SH-SY5Y (cell line): Measurements from ENCODE around the gene RSKR.

Source experiments
- GATA2 ChIP-seq: IDR thresholded peaks from 2 replicates; pipeline ENCODE4 v1.6.1; 2011; ENCODE audit warnings: mild to moderate bottlenecking, low read depth, low read length
- GATA3 ChIP-seq: IDR thresholded peaks from 2 replicates; pipeline ENCODE4 v1.6.1; 2011; ENCODE audit warnings: low read depth, mild to moderate bottlenecking, low read length, moderate library complexity

RSKR gene

DNA sequence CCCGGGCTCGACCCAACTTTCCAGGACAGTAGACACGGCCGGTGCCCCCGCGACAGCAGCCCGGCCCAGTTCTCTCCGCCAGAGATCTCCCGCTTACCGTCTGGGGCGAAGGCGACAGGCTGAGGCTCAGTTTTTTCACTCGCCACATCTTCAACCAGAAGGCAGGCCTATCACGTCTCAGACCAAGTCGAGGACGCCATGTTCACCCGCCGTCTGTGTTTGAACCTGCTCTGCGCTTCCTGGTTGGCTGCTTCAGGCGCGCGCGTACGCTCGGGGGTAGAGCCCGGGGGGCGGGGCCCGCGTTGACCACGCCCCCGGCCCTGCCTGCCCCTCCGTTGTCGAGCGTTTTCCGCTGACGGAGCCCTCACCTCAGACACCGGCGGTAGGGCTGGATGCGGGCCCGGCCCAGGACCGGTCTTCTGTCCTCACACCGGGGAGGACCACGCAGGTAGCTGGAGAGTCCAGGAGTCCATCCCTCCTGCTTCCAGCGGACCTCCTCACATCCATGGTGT, 15.1 kb downstream of the RSKR start, which contains the start of gene SPAG5:
Gene SPAG5, minus strand, starts transcription at position 227 of the 512 bp plus-strand sequence. Its CDS starts 79 bp downstream, at position 148.
- no peak for TF ChIP-seq GATA2
- TF ChIP-seq GATA3: no peak

DNA sequence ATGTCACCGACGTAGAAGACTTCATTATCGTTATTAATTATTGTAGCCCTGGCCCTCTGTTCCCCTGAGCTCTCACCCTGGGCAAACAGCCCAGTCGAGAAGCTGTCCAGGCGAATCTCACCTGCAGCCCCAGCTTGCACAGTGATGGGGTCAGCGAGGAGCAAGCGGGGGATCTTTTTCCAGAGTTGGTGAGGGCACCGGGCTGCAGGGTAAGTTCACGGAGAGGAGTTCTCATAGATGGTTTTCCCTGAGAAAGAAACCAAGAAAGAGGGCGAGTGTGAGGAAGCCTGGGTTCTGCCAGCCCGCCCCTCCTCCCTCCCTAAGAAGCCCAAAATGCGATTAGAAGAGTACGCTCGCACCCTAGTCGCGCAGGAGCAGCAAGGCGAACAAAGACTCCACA, 15.6 kb downstream of the RSKR start:
- no peak for TF ChIP-seq GATA3
- no peak for TF ChIP-seq GATA2

DNA sequence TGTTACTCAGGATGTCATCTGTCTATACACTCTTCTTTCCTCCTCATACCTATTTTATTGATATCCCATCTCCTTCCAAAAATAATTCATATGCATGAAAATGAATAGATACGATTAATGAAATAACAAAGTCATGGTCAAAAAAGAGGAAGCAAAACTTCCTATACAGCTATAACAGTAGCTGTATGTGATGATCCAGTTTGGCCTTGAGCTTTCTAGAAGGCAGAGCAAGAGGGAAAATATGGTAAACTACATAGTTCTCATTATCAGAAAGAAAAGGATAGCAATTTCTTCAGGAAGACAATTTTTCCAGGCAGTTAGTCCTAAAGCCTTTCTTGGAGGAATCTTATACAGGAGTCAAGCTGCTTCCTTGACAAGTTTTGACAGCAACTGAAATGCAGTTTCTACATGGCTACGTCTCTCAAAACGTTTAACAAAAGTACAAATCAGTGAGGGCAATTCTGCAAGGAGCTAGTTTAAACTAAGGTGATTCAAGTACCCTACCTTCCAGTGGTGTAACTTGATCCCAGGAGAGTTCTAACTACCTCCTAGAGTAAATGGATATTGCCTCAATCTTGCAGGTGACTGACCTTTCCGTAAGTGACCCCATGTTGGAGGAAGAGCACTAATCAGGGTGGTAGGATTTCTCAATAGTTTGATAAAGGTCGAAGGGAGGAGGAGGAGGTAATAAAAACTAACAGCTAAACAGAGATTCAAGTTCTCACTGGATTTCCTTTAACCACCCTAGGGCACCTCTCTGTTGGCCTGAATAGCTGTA, 16.2 kb downstream of the RSKR start:
- no peak for TF ChIP-seq GATA3
- TF ChIP-seq GATA2: no peak

DNA sequence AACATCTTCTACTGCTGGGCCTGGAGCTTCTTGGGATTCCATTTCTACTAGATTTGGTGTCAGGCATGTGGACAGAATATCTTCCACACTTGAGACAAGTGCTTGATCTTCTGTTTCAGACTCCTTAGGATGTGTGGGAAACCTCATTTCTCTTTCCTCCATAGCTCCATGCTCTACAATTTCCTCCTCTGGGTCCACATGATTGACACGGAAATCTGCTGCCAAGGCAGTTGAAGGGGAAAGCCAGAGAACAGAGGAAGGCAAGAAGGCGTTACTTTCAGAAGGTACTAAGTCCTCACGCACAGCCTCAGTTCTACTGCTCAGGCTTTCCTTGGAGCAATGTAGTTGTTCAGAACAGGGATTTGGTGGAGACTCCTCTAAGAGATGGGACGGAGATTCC, 21.7 kb downstream of the RSKR start:
- no peak for TF ChIP-seq GATA2
- no peak for TF ChIP-seq GATA3

DNA sequence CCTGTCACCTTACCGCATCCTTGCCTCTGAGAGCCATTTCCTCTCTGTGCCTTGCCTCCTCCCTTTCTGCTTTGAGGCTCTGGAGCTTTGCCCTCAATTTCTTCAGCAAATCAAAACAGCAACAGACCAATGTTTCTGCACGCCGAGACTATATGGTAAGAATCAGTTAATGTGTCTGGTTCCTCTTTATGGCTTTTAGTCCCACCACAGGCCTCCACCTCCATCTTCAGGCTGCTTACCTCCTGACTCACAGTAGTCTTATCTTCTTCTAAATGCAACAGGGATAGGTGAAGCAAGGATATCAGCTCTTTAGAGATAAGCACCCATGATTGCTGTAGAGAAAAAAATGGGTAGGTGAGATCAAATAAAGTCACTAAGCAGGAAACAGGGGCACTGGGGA, 28.1 kb downstream of the RSKR start:
- TF ChIP-seq GATA2: no peak
- TF ChIP-seq GATA3: no peak

DNA sequence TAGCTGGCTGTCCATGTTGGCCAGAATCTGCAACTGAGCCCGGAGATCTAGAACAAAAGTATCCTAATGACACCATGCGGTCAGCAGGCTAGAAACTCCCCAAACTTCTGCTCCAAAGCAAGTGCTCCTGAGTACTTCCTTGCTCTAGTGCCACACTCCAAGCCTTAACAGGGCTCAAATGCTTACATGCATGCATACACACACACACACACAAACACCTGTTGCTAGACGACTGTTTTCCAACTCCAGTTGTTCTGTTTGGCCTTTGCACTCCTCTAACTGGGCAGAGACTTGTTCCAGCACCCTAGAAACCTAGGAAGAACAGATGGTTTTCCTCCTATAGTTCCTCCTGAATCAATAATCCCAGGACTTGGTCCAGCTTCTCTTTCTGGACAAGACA, 29.6 kb downstream of the RSKR start:
- TF ChIP-seq GATA2 (no peak), GATA3 (no peak)

DNA sequence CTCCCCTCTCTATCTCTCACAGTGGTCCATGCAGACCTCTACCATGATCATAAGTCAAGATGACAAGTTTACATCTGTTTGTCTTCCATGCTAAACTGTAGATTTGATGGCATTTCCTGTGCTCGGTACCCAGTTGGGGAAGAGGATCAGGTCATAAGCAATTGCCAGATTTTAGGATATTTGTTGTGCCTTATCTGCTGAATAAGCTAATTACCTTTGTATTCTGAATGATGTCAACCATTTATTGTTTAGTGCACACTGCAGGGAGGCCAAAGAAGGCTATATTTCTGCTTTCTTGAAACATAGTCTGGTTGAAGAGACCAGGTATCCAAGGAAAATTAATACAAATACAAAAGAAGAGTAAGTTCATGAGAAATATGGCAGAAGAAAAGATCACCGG, 31.5 kb downstream of the RSKR start:
- TF ChIP-seq GATA3: no peak
- no peak for TF ChIP-seq GATA2

DNA sequence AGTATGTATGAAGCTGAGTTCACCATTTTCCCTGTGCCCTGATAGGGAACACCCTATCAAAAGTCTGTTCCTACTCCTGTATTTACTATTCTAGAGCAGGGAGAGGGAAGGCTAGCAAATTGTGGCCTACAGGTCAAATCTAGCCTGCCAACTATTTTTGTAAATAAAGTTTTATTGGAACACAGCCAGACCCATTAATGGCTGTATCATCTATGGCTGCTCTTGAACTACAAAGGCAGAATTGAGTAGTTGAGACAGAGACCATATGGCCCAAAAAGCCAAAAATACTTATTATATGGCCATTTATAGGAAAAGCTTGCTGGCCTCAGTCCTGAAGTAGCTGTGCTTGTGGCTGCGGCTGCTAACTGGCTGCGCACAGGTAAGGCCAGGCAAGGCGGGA, 33.0 kb downstream of the RSKR start:
- TF ChIP-seq GATA3 (no peak), GATA2 (no peak)

DNA sequence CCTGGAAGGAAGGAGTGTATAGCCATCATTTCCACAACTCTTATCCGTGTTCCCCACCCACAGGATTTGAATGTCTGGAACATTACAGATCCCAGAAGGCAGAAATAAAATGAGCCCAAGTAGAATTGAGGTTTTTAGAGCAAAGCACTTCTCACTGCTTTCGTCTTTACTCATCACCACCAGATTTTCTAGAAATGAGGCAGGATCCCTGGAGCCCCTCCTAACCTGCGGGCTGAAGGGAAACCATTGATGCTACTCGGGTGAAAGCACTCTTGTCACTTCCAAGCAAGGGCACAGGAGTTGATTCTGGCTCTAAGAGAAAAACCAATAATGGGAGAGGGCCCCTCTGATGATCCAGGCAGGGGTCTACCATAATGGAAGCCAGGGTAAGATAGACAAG, 34.5 kb downstream of the RSKR start:
- no peak for TF ChIP-seq GATA3
- TF ChIP-seq GATA2: no peak

DNA sequence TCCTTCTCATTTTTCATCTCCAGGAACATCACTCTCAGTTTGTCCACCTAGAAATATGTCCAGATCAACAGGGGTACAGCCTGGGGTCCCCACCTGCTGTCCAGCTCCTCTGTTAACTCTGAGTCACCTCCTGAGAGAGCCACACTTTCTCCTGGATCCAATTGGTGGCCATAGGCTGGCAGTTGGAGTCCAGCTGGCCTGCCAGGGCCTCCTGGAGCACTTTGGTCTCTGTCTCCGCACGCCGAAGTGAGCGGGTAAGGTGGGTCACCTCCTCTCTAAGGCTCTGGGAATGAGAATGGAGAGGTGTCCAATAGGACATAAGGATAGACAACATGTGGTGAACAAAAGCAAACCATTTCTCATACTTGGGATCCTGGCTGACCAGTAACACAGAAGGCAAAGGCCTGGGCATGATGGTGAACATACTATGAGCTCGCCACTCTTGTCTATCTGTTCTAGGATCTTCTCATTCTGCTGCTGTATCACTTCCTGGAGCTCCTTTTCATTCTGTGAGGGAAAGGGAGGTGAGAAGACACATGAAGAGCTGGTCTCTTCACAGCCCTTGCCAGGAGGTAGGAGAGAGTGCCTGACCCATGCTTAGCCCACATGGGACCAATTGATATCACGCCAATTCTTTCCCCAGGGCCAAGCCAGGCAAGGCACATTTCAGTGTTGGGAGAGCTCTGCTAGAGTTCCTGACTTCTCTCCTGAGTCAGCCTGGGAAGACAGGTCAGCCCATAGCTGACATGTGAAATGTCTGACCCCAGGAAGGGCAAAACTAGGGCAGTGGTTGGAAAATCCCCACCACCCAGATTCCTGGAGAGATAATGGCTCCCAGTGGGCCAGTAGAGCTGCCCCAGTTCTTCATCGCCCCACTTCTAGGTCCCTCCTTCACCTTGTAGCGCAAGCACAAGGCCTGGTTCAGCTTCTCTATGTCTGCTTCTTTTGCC, 35.5 kb downstream of the RSKR start:
- TF ChIP-seq GATA3 (no peak), GATA2 (no peak)

DNA sequence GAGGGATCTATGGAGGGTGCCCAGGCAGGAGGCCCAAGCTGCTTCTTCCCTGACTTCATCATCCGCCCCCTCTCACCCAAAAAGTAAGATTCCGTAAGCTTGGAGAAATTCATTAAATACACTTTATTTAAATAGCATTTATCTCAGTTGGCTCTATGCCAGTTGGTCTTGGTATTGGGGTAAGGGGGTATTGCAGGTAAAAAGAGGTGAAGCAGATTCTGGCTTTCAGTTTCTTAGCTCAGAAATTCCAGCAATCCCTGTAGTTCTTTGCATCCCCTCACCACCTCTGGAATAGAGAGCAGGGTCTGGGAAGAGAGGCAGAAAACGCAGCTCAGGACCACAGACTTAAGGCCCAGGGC, 36.5 kb downstream of the RSKR start:
- no peak for TF ChIP-seq GATA2
- no peak for TF ChIP-seq GATA3

DNA sequence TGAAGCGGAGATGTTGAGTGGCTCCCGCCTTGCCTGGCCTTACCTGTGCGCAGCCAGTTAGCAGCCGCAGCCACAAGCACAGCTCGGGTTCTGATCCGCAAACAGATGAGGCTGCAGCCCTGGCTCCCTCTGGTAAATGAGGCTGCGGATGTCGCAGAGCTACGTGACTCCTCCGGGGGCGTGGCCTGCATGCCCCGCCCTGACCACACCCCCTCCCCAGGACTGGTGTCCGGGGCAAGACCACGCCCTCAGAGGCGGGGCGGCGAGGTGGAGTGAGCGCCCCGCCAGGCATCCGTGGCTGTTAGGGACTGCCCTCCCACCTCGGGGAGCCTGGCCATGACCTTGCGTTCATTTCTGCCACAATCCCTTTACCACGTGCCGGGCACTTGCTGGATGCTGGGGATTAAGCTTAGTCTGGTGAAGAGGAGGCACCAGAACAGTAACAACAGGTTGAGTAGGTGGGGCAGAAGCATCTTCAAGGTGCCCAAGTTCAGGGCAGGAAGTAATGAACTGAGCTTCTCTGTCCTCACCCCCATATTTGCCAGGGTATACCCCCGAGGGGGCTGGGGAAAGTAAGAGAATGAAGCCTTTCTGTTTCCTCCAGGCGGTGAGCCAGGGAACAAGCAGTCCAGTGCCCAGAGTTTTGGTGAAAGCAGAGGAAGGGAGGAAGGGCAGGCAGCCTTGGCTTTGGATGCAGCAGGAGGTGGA, 37.1 kb downstream of the RSKR start, which contains the start of gene ALDOC:
Gene ALDOC, minus strand, starts transcription at position 138 of the 708 bp plus-strand sequence. CDS start 1,363 bp downstream, outside the sequence.
- TF ChIP-seq GATA2: no peak
- TF ChIP-seq GATA3: no peak

DNA sequence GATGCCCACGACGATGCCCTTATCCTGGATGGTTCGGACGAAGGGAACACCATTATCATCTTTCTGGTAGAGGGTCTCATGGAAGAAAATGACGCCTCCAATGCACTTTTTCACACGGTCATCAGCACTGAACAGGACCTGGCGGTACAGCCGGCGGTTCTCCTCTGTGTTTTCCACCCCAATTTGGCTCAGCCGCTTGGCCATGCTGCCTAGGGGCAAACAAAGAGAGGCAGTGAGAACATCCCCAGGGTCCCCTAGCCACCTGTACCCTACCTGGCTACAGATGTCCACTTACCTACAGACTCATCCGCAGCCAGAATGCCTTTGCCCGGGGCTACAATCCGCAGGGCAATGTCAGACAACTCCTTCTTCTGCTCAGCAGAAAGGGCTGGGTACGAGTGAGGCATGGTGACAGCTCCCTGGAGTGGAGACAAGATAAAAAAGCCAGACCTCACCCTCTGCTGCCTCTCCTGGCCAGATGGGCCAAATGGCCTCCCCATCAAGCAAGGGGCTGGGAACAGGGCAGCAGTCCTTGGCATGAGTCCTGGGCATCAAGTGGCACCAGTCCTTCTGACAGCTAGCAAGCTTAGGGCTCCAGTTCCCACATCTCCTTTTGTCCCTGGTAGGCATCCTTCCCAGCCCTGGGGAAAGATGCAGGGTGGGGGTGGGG, 38.7 kb downstream of the RSKR start:
- TF ChIP-seq GATA2 (peak; percentile 68), GATA3 (no peak)
